Measurements from ENCODE around the gene GIPC2. TPM values are rescaled to one million over a fixed set of nuclear protein-coding genes. Genes with fewer than 3 reads are reported as not detected.
"Not testable (repeated sequence)": the region's sequence is repeated elsewhere in the genome, so short reads cannot be mapped to it uniquely, and the experiment has no call there.

Gene GIPC2
- total RNA-seq, 1 donor from 2014 or later = 4.1 TPM

DNA sequence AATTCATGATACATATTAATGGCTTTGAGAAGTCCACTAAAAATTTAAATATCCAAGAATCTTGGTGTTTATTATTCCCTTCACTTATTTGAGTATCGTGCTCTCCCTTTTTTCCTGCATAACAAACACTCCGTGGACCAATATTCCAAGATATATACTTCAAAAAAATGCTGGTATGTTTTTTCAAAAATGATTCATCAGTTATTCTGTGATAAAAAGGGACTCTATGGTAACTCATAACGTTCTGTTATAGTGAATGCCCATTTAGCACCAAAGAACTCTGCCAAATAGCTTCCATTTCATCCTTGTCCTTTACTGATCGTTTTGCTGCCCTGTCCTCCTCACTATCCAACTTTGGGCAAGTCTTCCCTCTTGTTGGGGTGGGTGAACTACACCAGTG lies 12.9 kb downstream of the GIPC2 start:
- TF ChIP-seq, protein P1, sequence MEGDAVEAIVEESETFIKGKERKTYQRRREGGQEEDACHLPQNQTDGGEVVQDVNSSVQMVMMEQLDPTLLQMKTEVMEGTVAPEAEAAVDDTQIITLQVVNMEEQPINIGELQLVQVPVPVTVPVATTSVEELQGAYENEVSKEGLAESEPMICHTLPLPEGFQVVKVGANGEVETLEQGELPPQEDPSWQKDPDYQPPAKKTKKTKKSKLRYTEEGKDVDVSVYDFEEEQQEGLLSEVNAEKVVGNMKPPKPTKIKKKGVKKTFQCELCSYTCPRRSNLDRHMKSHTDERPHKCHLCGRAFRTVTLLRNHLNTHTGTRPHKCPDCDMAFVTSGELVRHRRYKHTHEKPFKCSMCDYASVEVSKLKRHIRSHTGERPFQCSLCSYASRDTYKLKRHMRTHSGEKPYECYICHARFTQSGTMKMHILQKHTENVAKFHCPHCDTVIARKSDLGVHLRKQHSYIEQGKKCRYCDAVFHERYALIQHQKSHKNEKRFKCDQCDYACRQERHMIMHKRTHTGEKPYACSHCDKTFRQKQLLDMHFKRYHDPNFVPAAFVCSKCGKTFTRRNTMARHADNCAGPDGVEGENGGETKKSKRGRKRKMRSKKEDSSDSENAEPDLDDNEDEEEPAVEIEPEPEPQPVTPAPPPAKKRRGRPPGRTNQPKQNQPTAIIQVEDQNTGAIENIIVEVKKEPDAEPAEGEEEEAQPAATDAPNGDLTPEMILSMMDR (IDR thresholded peaks at IDR 0.05) = no peak
- Histone ChIP-seq H3K27me3 (no peaks in the 10 kb centered on the region), H3K4me3 (no peak overlapping the region), H3K36me3 (no peaks in the 10 kb centered on the region), H3K9me3 (no peaks in the 10 kb centered on the region), H3K4me1 (no peaks in the 10 kb centered on the region), H3K27ac (no peak overlapping the region)
- intact Hi-C loops (cut with DNase I) = no loop called here
- ATAC-seq = no peak
- DNase-seq = no peak

DNA sequence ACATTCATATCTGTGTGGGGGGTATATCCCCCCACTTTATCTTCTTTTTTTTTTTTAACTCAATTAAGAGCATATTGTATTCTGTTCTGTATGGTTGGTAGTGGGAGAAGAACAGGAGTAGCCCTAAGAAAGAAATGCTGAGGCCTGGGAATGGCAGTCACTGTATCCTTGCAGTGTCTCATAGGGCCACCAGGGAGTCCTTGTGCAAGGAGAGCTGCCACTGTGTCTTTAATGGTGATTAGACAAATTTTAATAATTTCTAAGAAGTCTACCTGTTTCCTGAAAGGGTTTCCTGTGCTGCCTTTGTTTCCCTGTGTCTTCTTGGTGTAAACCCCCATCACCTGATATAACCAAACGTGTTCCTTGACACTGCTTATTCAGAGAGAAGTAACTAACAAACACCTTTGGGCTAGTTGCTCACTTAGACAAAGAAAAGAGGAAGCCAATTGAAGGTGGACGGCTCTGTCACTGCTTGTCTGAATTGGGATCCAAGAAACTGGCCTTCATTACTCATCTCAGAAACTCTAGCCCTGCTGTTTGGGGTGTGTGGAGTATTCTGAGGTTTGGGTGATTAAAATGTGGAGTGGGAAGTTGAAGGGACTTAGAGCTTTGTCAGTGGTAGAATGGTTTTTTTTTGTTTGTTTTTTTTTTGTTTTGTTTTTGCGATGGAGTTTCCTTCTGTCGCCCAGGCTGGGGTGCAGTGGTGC lies 15.2 kb downstream of the GIPC2 start:
- TF ChIP-seq, protein P1 (IDR thresholded peaks at IDR 0.05) = no peak

GRCh38 chr1:78061825-78062523 lies 16.2 kb downstream of the GIPC2 start:
- H3K27ac ChIP-seq = no peak overlapping the region
- DNase-seq (no peak), ATAC-seq (no peak)
- TF ChIP-seq, protein P1 (IDR thresholded peaks at IDR 0.05) = no peak
- no peaks in the 10 kb centered on the region for H3K4me1 ChIP-seq
- H3K4me3 ChIP-seq = no peak overlapping the region
- H3K36me3 ChIP-seq = no peaks in the 10 kb centered on the region
- H3K27me3 ChIP-seq = no peaks in the 10 kb centered on the region
- no peaks in the 10 kb centered on the region for H3K9me3 ChIP-seq
- intact Hi-C loops (cut with DNase I) = no loop called here

More for the DNA sequence above, 15.2 kb downstream of the GIPC2 start:
- Histone ChIP-seq H3K27ac (no peak overlapping the region), H3K9me3 (no peaks in the 10 kb centered on the region), H3K36me3 (no peaks in the 10 kb centered on the region), H3K4me1 (no peaks in the 10 kb centered on the region), H3K27me3 (no peaks in the 10 kb centered on the region), H3K4me3 (no peak overlapping the region)
- DNase-seq (no peak), ATAC-seq (no peak)
- intact Hi-C loops (cut with DNase I) = no loop called here

- H3K4me1 ChIP-seq; H3K36me3 ChIP-seq; ATAC-seq; H3K4me3 ChIP-seq; H3K27ac ChIP-seq; H3K27me3 ChIP-seq; DNase-seq; H3K9me3 ChIP-seq; intact Hi-C loops (cut with DNase I): not testable (repeated sequence)
Measured at GRCh38 chr1:78064886-78065285, 19.1 kb downstream of the GIPC2 start.

DNA sequence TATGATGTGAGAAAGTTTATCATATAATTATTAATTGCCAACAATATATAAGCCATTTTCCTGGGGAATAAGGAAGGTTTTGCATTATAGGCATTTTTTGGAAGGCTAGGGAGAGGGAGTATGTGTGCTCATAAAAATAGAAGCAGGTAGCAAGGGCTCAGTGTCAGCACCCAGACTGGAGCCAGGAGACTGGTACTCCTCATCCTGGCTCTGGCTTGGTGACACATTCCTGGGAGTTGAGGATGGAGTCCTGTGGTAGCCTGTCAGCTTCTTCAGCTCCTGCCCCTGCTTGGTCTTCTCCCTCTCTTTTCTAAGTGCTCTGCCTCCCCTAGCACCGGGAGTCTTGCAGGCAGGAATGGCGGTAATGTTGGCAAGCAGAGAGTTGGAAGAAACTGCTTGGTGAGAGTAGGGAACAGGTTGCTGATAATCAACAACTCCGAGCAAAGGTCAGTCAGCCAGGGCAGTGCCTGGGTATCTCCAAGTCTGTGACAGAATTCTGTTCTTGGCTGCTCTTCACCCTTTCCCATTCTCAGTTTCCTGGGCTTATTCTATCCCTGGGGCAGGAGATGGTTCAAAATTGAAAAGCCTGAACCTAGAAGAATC lies 23.0 kb downstream of the GIPC2 start:
- Histone ChIP-seq H3K36me3 (no peaks in the 10 kb centered on the region), H3K4me3 (no peak overlapping the region), H3K27me3 (no peaks in the 10 kb centered on the region), H3K4me1 (no peaks in the 10 kb centered on the region), H3K9me3 (no peaks in the 10 kb centered on the region), H3K27ac (no peak overlapping the region)
- TF ChIP-seq, protein P1 (IDR thresholded peaks at IDR 0.05) = no peak
- DNase-seq (no peak), ATAC-seq (no peak)
- intact Hi-C loops (cut with DNase I) = no loop called here

GRCh38 chr1:78069784-78070183 lies 24.0 kb downstream of the GIPC2 start:
- DNase-seq = no peak
- H3K27me3 ChIP-seq = no peaks in the 10 kb centered on the region
- intact Hi-C loops (cut with DNase I) = no loop called here
- H3K36me3 ChIP-seq = no peaks in the 10 kb centered on the region
- no peaks in the 10 kb centered on the region for H3K9me3 ChIP-seq
- no peak overlapping the region for H3K27ac ChIP-seq
- no peak for ATAC-seq
- TF ChIP-seq, protein P1 (IDR thresholded peaks at IDR 0.05) = no peak
- no peaks in the 10 kb centered on the region for H3K4me1 ChIP-seq
- no peak overlapping the region for H3K4me3 ChIP-seq
